Stimulated activated CD4-positive, alpha-beta T cell treated with anti-CD3 and anti-CD28 coated beads, Interleukin-1b, Interleukin-23, amount 100 ng/mL, for 24 hours (primary cell): ENCODE measurements around the gene ZAP70.
A peak's percentile ranks its signal among the peaks of the same experiment; 100 is the strongest.
"Not testable (repeated sequence)": the region's sequence is repeated elsewhere in the genome, so short reads cannot be mapped to it uniquely, and the experiment has no call there.

ENCODE experiments used
- DNase-seq, 4 experiments: peaks; one replicate each; pipeline ENCODE4 v3.0.0-alpha.2; 2020; ENCODE audit warnings: low read depth in 4 of 4, low spot score in 1 of 4

ZAP70 gene

DNA sequence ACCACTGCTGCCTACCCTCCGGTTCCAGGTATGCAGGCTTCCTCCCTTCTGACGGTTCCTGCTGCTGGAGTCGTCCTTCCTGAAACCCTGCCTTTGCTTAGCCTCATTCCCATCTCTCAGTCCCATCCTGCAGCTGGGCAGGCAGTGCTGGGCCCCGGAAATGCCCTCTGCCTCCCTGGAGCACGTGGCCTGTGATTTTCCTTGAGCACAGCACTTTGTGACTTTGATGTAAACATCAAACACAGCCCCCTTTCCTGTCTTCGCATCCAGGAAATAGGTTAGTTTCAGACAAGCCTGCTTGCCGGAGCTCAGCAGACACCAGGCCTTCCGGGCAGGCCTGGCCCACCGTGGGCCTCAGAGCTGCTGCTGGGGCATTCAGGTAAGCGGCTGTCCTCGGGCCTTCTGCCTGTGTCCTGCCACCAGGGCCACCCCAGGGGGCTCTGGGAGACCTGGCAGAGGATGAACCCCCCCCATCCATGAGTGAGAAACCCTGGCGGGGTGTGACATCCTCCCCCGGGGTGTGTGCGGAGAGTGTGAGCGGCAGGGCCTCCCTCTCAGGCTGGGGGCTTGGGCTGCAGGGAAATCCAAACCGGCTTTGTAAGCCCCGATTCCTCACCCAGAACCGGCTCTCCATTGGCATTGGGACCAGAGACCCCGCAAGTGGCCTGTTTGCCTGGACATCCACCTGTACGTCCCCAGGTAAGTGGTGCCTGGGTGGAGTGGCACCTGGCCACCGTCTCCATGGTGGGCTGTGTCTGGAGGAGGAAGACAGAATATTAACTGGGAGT lies at the start of gene ZAP70:
Gene ZAP70 (plus strand): TSS at position 281 of the 788 bp plus-strand sequence. CDS start 10,461 bp downstream, outside the sequence.
- peak in 2 of 4 experiments; percentile 33 to 40 for DNase-seq

DNA sequence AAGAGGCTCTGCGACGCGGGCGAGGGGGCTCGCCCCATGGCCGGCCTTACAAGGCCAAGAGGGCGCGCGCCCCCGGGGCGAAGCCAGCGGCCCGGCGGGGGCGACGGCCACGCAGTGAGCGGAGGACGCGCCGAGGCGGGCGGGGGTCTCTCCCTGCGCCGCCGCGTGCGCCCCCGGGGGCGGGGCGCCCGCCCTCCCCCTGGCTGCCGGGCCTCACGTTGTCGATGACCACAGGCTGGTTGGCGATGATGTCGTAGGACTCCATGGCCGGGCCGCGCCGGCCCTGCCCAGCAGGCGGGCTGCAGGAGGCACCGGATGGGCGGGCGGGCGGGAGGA lies 49.8 kb upstream of the ZAP70 start:
- DNase-seq = no peak

DNA sequence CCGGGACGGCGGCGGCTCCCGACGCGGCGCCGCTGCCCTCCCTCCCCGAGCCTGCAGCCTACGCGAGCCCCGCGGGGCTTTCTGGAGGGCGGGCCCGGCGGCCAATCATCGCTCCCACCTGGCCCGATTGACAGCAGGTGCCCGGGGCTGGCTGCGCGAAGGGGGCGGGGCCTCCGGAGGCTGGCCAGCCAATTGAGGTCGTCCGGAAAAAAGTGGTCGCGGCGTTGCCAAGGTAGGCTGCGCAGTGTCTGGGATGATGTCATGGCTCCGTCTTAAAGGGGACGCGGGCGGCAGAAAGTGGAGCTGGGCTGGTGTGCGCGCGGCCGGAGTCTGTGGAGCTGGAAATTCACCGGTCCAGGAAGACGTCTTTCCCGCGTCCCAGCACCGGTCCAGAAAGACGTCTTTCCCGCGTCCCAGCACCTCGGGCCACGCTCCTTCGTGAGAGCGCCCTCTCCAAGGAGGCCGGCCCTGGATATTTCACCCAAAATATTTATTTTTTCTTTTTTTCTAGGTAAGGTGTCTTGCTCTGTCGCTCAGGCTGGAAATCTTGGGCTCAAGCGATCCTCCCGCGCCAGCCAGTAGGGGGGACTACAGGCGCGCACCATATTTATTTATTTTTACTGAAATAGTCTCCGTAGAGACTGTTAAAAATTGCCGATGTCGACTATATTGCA lies 49.3 kb upstream of the ZAP70 start, which contains the start of gene ACTR1B:
Gene ACTR1B (minus strand): TSS at position 83 of the 674 bp plus-strand sequence. CDS start 154 bp downstream, outside the sequence.
- peak; percentile 86 to 97 (median 96) for DNase-seq

DNA sequence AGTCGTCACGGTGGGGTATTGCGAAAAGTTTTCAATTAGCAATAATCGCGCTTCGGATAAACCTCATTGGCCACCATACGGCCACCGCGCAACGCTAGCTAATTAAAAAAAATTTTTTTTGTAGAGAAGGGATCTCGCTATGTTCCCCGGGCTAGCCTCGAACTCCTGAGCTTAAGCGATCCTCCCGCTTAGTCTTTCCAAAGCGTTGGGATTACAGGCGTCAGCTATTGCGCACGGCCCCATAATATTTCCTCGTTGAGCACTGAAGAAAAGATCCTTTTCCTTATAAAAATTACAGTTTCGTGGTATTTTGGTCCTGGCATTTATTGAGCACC lies 48.8 kb upstream of the ZAP70 start:
- no peak for DNase-seq

DNA sequence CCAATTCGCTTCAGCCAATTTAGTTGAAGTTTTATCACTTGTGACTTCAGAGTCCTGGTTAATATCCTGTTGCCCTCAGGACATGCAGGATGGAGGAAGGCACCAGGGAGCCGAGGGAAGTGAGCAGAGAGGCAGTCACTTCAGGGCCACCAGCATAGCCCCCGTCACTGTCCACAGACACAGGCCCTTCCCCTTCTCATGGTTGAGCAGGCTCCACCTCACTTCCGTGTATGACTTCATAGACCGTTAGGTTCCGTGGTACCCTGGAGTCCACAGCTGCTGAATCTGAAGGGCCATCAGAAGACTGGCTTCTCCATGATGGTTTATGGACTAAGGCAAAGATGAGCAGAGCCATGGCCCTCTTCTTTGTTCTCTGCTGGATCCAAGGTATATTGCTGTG lies 43.9 kb upstream of the ZAP70 start, which contains the start of gene C2orf92:
Gene C2orf92 (plus strand): TSS at position 266 of the 400 bp plus-strand sequence. CDS start 76 bp downstream, at position 342.
- DNase-seq = no peak

DNA sequence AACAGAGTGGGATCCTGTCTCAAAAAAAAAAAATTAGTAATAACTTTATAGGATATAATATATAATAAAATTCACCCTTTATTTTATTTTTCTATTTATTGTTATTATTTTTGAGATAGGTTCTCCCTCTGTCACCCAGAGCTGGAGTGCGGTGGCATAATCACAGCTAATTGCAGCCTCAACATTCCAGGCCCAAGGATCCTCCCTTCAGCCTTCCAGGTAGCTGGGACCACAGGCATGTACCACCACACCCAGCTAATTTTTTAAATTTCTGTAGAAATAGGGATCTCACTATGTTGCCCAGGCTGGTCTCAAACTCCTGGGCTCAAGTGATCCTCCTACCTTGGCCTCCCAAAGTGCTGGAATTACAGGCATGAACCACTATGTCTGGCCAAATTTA lies 42.9 kb upstream of the ZAP70 start:
- DNase-seq = no peak

DNA sequence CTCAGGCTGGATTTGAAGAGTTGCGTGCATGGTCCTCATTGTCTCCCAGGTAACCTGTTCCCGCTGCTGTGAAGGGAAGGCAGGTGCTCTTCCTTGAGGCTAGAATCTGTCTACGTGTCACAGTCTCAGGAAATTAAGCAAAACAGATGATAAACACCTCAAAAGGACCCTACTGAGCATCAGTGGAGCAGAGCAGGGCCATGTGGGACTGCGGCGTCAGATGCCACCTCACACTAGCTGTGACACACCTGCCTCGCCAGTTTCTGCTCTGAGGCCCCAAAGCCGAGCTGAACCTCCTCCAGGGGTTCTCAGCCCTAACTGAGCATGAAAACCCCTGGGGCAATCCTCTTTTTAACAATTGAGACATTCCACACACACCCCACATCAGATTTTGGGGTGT lies 41.9 kb upstream of the ZAP70 start:
- DNase-seq = no peak

DNA sequence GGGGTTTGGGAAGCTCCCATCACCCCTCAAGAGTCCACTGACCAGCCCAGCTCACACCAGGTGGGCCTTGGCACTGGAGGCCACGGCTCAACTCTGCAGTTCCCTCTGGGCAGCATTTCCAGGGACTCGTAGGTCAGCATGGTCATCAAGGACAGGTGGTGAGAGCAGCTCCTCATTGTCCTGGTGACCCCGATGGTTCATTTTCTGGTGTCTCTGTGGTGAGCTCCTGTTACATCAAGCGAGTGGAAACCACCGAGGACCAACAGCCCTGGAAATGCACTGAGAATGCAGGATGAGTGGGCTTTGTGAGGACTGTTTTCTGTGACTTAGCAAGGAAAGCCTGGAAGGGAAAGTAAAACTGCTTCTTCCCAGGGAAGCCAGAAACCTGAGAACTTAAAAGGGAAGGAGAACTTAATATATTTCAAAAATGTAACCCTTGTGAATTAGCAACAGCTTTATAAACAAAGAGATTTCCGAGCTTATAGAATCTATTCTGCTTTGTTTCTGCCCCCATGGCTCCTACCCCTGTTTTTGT lies 40.7 kb upstream of the ZAP70 start:
- DNase-seq = not testable (repeated sequence)

DNA sequence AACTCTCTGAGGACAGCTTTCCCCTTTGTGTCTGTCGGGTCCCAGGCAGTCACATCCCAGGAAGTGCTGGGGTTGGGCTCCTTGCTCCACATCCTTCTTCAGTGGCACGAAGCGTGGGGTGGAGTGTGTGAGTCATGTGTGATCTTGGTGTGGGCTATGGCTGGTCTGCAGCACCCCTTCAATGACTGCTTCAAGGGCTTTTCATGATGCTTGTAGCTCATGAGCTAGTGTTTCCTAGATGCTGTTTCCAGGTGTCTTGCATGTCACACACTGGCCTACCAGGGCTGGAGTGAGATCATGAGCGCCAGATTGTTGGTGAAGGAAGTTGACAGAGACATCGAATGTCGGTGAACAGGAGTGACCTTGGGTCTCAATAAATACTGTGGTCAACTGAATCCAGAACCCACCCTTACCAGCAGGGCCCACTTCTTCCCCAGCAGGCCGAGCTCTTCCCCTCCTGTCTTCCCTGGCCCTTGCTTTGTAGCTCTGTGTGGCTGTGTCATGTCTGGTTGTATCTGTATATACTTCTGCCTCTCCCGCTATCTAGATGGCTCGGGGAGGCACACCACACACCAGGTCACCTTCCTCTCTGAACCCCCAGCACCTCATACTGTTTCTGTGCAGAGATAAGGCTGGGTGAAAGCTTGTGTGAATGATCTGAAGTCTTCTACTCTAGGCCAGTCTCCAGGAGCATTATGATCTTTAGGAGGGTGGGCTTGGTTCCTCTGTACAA lies 40.0 kb upstream of the ZAP70 start:
- no peak for DNase-seq

DNA sequence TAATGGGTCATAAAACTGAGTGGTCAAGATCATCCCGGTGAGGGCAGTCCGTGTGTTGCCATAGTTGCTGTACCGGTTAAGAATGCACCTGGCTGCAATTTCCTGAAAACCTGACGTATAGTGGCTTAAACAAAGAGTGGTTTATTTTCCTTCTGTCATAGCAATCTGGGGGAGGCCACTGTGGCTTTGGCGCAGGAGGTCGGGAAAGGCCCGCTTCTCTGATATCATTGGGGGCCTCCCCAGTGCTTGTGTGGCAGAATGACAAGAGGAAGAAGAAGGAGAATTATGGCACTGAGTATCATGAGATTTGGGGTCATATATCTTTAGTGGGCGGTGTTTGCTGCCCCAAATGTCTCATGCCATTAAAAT lies 39.5 kb upstream of the ZAP70 start:
- peak in 1 of 4 experiments; percentile 27 for DNase-seq

DNA sequence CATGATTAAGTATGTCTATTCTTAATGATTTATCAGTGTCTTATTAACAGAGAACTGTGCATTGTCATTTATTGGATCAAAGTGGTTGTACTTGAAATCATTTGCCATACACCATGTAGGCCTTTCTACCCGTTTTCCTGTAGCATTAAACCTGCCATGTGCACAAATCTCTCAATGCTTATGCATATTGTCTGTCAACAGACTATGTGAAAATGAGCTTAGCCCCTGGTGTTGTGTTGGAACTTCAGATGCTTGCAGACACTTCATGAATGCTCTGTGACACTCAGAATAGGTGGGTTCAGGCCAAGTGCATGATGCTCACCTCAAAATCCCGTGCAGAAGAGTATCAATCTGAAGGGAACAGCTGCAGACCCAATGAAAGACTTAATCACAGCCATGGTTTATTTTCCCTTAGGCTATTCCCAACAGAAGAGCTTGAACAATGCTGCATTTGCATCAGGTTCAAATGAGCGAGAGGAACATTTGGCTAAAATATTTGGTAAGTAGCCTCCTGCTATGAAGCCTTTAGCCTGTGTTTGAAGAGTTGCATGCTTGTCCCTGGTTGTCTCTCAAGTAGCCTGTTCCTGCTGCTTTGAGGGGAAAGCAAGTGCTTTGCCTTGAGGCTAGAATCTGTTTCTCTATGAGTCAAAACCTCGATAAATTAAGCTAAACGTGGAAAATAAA lies 37.8 kb upstream of the ZAP70 start:
- DNase-seq = no peak

DNA sequence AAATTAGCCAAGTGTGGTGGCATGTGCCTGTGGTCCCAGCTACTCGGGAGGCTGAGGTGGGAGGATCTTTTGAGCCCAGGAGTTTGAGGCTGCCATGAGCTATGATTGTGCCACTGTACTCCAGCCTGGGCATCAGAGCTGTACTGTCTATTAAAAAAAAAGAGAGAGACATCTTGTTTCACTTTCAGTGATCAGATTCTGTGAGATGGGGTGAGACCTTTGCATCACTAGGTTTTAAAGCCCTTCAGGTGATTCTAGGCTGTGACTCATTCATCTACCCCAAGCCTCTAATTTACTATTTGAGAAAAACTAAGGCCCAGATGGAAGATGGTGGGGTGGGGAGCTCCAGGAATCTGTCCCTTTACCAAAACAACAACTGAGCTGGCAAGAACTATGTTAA lies 36.8 kb upstream of the ZAP70 start:
- DNase-seq = no peak

DNA sequence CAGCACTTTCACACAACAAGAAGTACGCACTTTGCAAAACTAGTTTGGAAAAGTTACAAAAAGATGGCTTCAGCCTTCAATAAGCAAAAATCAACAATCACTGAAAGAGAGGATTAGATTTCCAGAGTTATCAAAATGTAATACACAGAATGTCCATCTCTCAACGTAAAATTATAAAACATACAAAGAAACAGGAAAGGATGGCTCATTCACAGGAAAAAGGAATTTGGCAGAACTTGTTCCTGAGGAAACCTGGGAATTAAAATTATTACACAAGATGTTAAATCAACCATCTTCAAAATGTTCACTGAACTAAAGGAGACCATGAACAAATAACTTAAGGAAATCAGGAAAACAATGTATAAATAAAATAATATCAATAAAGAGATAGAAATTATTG lies 35.9 kb upstream of the ZAP70 start:
- DNase-seq = no peak

DNA sequence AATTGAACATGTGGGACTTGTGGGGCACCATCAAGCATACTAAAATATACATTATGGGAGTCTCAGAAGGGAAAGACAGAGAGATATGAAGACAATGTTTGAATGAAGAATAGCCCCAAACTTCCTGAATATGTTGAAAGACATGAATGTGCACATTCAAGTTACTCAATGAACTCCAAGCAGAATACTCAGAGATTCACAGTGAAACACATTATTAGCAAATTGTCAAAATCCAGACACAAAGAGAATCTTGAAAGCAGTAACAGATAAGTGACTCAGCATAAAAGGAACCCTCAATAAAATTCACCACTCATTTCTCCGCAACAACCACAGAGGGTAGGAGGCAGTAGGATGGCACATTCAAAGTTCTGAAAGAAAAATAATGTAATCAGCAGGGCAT lies 35.1 kb upstream of the ZAP70 start:
- no peak for DNase-seq

DNA sequence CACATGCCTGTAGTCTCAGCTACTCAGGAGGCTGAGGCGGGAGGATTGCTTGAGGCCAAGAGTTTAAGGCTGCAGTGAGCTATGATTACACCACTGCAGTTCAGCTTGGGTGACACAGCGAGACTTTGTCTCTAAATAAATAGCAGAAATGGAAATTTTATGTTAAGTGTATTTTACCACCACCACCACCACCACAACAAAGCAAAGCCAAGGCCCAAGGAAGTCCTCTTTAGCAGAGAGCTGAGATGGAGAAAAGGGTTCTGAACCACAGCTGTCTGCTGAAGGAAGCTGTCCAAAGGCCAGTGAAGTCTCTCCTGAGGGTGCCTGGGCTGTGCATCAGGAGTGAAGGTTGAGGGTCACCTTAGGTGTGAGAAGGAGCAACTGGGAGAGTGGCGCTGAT lies 26.1 kb upstream of the ZAP70 start:
- DNase-seq = not testable (repeated sequence)

DNA sequence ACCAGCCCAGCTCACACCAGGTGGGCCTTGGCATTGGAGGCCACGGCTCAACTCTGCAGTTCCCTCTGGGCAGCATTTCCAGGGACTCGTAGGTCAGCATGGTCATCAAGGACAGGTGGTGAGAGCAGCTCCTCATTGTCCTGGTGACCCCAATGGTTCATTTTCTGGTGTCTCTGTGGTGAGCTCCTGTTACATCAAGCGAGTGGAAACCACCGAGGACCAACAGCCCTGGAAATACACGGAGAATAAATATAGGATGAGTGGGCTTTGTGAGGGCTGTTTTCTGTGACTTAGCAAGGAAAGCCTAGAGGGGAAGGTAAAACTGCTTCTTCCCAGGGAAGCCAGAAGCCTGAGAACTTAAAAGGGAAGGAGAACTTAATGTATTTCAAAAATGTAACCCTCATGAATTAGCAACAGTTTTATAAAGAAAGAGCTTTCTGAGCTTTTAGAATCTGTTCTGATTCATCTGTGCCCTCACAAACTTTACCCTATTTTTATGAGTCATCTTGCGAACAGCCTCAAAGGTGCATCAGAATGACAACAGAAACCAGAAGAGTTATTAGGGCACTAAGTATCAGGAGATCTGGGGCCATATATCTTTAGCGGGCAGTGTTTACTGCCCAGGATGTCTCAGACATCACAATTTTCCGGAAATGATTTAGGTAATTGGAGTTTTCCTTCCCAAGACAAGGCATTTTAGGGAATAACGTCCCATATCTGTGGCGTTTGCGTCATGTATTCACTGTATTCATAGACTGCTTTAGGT lies 25.1 kb upstream of the ZAP70 start:
- no peak for DNase-seq

DNA sequence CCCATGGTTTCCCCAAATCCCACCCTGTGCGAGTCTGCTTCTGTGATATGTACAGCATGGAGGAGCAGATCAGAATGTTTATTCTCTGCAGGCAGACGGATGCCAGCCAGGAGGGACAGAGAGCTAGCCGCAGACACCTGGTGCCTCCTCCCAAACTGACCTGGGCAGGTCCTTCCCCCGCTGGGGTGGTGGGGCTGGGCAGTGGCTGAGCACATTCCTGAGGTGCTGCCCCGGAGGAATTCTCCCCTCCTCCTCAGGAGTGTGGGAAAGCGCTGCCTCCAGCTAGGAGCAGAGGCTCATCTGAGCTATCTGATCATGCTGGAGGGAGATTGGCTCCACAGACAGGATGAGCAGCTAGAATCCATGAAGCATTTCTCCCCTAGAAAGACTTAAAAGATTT lies 22.2 kb upstream of the ZAP70 start:
- no peak for DNase-seq

DNA sequence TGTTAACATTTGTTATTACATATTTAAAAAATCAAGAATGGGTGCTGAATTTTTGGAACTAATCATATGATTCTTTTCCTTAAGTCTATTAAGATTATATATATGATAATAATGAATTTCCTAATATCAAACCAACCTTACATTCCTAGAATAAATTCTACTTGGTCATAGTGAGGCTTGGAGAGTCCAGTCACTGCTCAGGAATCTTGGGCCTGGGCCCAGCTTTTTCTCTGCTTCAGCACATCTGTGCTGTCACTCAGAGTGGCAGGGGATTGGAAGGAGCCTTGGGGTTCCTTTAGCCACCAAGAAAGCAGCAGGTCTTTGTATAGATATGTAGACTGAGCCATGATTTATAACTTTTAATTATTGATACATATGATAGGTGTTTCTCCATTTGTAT lies 19.9 kb upstream of the ZAP70 start:
- no peak for DNase-seq

DNA sequence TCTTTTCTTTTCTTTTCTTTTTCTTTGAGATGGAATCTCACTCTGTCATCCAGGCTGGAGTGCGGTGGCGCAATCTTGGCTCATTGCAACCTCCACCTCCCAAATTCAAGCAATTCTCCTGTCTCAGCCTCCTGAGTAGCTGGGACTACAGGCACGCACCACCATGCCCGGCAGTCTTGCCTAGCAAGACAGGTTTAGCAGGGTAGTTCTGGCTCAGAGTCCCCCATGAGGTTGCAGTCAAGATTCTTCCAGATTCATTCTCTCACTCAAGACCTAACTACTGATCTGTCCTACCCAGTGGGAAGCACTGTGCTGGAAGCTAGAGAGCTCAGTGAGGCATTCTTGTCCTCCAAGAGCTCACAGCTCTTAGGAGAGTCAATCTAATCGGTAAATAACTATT lies 17.6 kb upstream of the ZAP70 start:
- no peak for DNase-seq
